A549 (cell line): ENCODE measurements around the gene ALOX15.

Experiments used
- BHLHE40 ChIP-seq: IDR thresholded peaks from 2 replicates; pipeline ENCODE4 v1.6.1; 2012; ENCODE audit warnings: low read depth, low read length, inconsistent platforms
- CEBPB ChIP-seq, 2 experiments: fragments of >200 bp in 1 of 2; sonication (Bioruptor Twin) in 1 of 2; formaldehyde crosslinking in 1 of 2; IDR thresholded peaks; 2 replicates each; pipeline ENCODE4 v1.6.1; 2012 to 2016
- CTCF ChIP-seq: fragments of >200 bp; sonication (Bioruptor Twin); formaldehyde crosslinking; IDR thresholded peaks from 3 replicates; pipeline ENCODE4 v1.5.1; 2016
- EP300 ChIP-seq, 2 experiments: fragments of >200 bp; sonication (Bioruptor Twin); formaldehyde crosslinking; IDR thresholded peaks; 2 replicates in 1 of 2; 3 replicates in 1 of 2; pipeline ENCODE4 v1.6.1; 2016 to 2017
- KDM1A ChIP-seq: fragments of 200-600 bp; sonication (generic); IDR thresholded peaks from 2 replicates; pipeline ENCODE4 v1.6.1; 2016; ENCODE audit warnings: low read depth, mild to moderate bottlenecking
- POLR2A ChIP-seq: IDR thresholded peaks from 2 replicates; pipeline ENCODE4 v1.6.1; 2012; ENCODE audit warnings: mild to moderate bottlenecking, low read length
- USF2 ChIP-seq: fragments of 450-650 bp; IDR thresholded peaks from 2 replicates; pipeline ENCODE4 v1.6.1; 2014; ENCODE audit warnings: antibody characterized with exemption

- TF ChIP-seq CTCF (no peak), USF2 (no peak), POLR2A (no peak), BHLHE40 (no peak), CEBPB (IDR thresholded peaks at IDR 0.05) (no peak), EP300 (IDR thresholded peaks at IDR 0.05) (no peak), KDM1A (no peak)
Measured at GRCh38 chr17:4666296-4666695, 24.8 kb upstream of the ALOX15 start.
